NT2/D1 (cell line): Measurements from ENCODE around the gene SLC6A9.

Experiments used
- DNase-seq: peaks from one replicate; pipeline ENCODE4 v3.0.0-alpha.2; 2011; ENCODE audit warnings: low read depth, low spot score
- H3K27me3 ChIP-seq: 2 replicates; pipeline ENCODE4 v1.6.0; 2011; ENCODE audit warnings: mild to moderate bottlenecking; ENCODE audit not compliant: insufficient read length, insufficient read depth
- H3K36me3 ChIP-seq: 2 replicates; pipeline ENCODE4 v1.6.1; 2011; ENCODE audit warnings: mild to moderate bottlenecking, low read length, mixed read lengths; ENCODE audit not compliant: insufficient read depth, insufficient read length
- H3K4me1 ChIP-seq: 2 replicates; pipeline ENCODE4 v1.5.1; 2011; ENCODE audit not compliant: insufficient read depth, insufficient read length
- H3K4me3 ChIP-seq: 2 replicates; pipeline ENCODE4 v1.5.1; 2011; ENCODE audit warnings: low read depth; ENCODE audit not compliant: insufficient read length
- H3K9ac ChIP-seq: 2 replicates; pipeline ENCODE4 v1.6.0; 2011; ENCODE audit warnings: low read depth; ENCODE audit not compliant: insufficient read length
- H3K9me3 ChIP-seq: 2 replicates; pipeline ENCODE4 v1.5.1; 2011; ENCODE audit warnings: mild to moderate bottlenecking, low read length; ENCODE audit not compliant: insufficient read depth
- SUZ12 ChIP-seq: IDR thresholded peaks from 2 replicates; pipeline ENCODE4 v1.6.1; 2011; ENCODE audit not compliant: insufficient read length, insufficient read depth; ENCODE audit errors: extremely low read depth
- YY1 ChIP-seq: IDR thresholded peaks from 2 replicates; pipeline ENCODE4 v1.6.1; 2011; ENCODE audit not compliant: insufficient read length, insufficient read depth
- ZNF274 ChIP-seq: IDR thresholded peaks from 2 replicates; pipeline ENCODE4 v1.6.1; 2011; ENCODE audit warnings: mild to moderate bottlenecking, low read depth, low read length

SLC6A9 gene

GRCh38 chr1:44048532-44049215 lies 17.4 kb upstream of the SLC6A9 start:
- H3K9me3 ChIP-seq = no peaks in the 10 kb centered on the region
- no peak overlapping the region for H3K4me3 ChIP-seq
- H3K27me3 ChIP-seq = no peaks in the 10 kb centered on the region
- no peaks in the 10 kb centered on the region for H3K36me3 ChIP-seq
- no peak overlapping the region for H3K9ac ChIP-seq
- peaks cover 8% of the 10 kb centered on the region for H3K4me1 ChIP-seq
- TF ChIP-seq YY1 (no peak), SUZ12 (no peak), ZNF274 (no peak)
- no peak for DNase-seq

GRCh38 chr1:44047131-44047530 lies 15.9 kb upstream of the SLC6A9 start:
- peaks cover 14% of the 10 kb centered on the region for H3K4me1 ChIP-seq
- H3K9ac ChIP-seq = no peak overlapping the region
- no peaks in the 10 kb centered on the region for H3K36me3 ChIP-seq

GRCh38 chr1:44045064-44045463 lies 13.8 kb upstream of the SLC6A9 start:
- TF ChIP-seq YY1 (no peak), ZNF274 (no peak), SUZ12 (no peak)
- H3K9me3 ChIP-seq = no peaks in the 10 kb centered on the region
- DNase-seq = no peak
- H3K27me3 ChIP-seq = peaks cover 5% of the 10 kb centered on the region
- no peak overlapping the region for H3K9ac ChIP-seq
- peaks cover 14% of the 10 kb centered on the region for H3K4me1 ChIP-seq
- no peaks in the 10 kb centered on the region for H3K36me3 ChIP-seq
- H3K4me3 ChIP-seq = no peak overlapping the region

More at GRCh38 chr1:44047131-44047530, 15.9 kb upstream of the SLC6A9 start:
- TF ChIP-seq SUZ12 = no peak
- no peak for TF ChIP-seq ZNF274
- TF ChIP-seq YY1 = no peak
- no peaks in the 10 kb centered on the region for H3K27me3 ChIP-seq
- DNase-seq = no peak
- no peak overlapping the region for H3K4me3 ChIP-seq
- H3K9me3 ChIP-seq = no peaks in the 10 kb centered on the region

GRCh38 chr1:44044071-44044801 lies 13.0 kb upstream of the SLC6A9 start:
- Histone ChIP-seq H3K9ac (no peak overlapping the region), H3K9me3 (no peaks in the 10 kb centered on the region), H3K4me1 (peaks cover 14% of the 10 kb centered on the region), H3K27me3 (peaks cover 5% of the 10 kb centered on the region), H3K4me3 (no peak overlapping the region), H3K36me3 (no peaks in the 10 kb centered on the region)
- TF ChIP-seq YY1 = no peak
- no peak for TF ChIP-seq SUZ12
- TF ChIP-seq ZNF274 = no peak
- no peak for DNase-seq

GRCh38 chr1:44043176-44044070 lies 12.2 kb upstream of the SLC6A9 start:
- DNase-seq = no peak
- no peak overlapping the region for H3K4me3 ChIP-seq

GRCh38 chr1:44040846-44041245 lies 9.6 kb upstream of the SLC6A9 start:
- Histone ChIP-seq H3K27me3 (peaks cover 5% of the 10 kb centered on the region), H3K4me1 (peaks cover 21% of the 10 kb centered on the region), H3K4me3 (no peak overlapping the region), H3K36me3 (no peaks in the 10 kb centered on the region), H3K9me3 (no peaks in the 10 kb centered on the region), H3K9ac (no peak overlapping the region)
- no peak for TF ChIP-seq YY1
- TF ChIP-seq SUZ12 = no peak
- TF ChIP-seq ZNF274 = no peak
- DNase-seq = no peak

More at GRCh38 chr1:44043176-44044070, 12.2 kb upstream of the SLC6A9 start:
- H3K27me3 ChIP-seq = peaks cover 5% of the 10 kb centered on the region
- peaks cover 14% of the 10 kb centered on the region for H3K4me1 ChIP-seq
- TF ChIP-seq ZNF274 (no peak), YY1 (no peak), SUZ12 (no peak)
- no peaks in the 10 kb centered on the region for H3K36me3 ChIP-seq
- no peak overlapping the region for H3K9ac ChIP-seq
- no peaks in the 10 kb centered on the region for H3K9me3 ChIP-seq

- peaks cover 5% of the 10 kb centered on the region for H3K27me3 ChIP-seq
- DNase-seq = no peak
- H3K4me1 ChIP-seq = peaks cover 21% of the 10 kb centered on the region
Measured at GRCh38 chr1:44040418-44040817, 9.2 kb upstream of the SLC6A9 start.

More at GRCh38 chr1:44040418-44040817, 9.2 kb upstream of the SLC6A9 start:
- no peaks in the 10 kb centered on the region for H3K9me3 ChIP-seq
- no peak overlapping the region for H3K9ac ChIP-seq
- TF ChIP-seq SUZ12 = no peak
- no peak for TF ChIP-seq YY1
- TF ChIP-seq ZNF274 = no peak
- H3K4me3 ChIP-seq = no peak overlapping the region
- no peaks in the 10 kb centered on the region for H3K36me3 ChIP-seq
